Erythroblast (primary cell): ENCODE data around the gene DYRK2.

Source experiments
- GATA1 ChIP-seq: IDR thresholded peaks from 2 replicates; pipeline ENCODE4 v1.6.1; 2011; ENCODE audit warnings: low read depth, mild to moderate bottlenecking, control low read depth, low read length, moderate library complexity
- POLR2A ChIP-seq: IDR thresholded peaks from 2 replicates; pipeline ENCODE4 v1.6.1; 2011; ENCODE audit warnings: mild to moderate bottlenecking, low read length

DNA sequence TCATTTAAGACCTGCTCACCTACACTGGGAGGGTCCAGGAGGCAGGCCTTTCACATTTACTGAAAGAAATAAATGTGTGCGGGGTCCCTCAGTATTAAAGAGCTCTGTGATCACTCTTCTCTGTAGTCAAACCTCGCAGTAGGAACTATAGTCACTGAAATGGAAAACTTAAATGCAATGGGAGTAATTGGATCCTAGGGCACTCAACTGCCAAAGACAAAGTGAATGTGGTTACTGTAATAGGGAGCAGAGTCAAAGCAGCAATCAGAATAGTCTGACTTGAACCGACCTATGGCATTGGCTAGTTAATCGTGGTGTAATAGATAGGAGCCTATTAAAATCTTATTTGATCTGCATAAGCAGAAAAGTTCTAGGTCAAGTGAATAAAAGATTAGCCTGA, 26.6 kb upstream of the DYRK2 start:
- TF ChIP-seq POLR2A = no peak
- TF ChIP-seq GATA1 = no peak
